ENCODE results near the gene GLCCI1.
"Not testable (repeated sequence)": the region's sequence is repeated elsewhere in the genome, so short reads cannot be mapped to it uniquely, and the experiment has no call there.

GLCCI1 gene

DNA sequence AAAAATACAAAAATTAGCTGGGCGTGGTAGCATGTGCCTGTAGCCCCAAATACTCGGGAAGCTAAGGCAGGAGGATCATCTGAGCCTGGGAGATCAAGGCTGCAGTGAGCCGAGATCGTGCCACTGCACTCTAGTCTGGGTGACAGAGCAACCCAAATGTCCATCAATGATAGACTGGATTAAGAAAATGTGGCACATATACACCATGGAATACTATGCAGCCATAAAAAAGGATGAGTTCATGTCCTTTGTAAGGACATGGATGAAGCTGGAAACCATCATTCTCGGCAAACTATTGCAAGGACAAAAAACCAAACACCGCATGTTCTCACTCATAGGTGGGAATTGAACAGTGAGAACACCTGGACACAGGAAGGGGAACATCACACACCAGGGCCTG is 26.8 kb downstream of the GLCCI1 start:
- H4K5ac ChIP-seq (ENCODE audit: low read length); H3K4ac ChIP-seq (ENCODE audit: low read depth, low read length); H2AK5ac ChIP-seq (ENCODE audit: low read length); H3K18ac ChIP-seq (ENCODE audit: low read length); H2BK5ac ChIP-seq (ENCODE audit: low read length); H3K79me2 ChIP-seq (ENCODE audit: control insufficient read depth, insufficient read depth, low read length); DNase-seq; H3K23ac ChIP-seq (ENCODE audit: low read length); H3K27ac ChIP-seq (ENCODE audit: low read depth, low read length); H3K56ac ChIP-seq (ENCODE audit: low read length); H3K4me2 ChIP-seq (ENCODE audit: low read length); H3K9ac ChIP-seq (ENCODE audit: low read length); H3K4me1 ChIP-seq (ENCODE audit: control insufficient read depth, low read depth, low read length); H2BK15ac ChIP-seq (replicated peaks; ENCODE audit: low read depth); H3K4me3 ChIP-seq (ENCODE audit: low read length); H3K36me3 ChIP-seq (ENCODE audit: control insufficient read depth, insufficient read depth, low read length); H3K27me3 ChIP-seq (ENCODE audit: insufficient read depth, low read length, poor library complexity); H3K79me1 ChIP-seq (ENCODE audit: low read length); H2BK120ac ChIP-seq (ENCODE audit: low read depth, low read length); H4K8ac ChIP-seq (ENCODE audit: low read depth, low read length): not testable (repeated sequence)
- WGBS (ENCODE audit: extremely low coverage, insufficient coverage, low lambda C conversion rate), result no CpG with 5 or more reads among the region's 6 CpGs

DNA sequence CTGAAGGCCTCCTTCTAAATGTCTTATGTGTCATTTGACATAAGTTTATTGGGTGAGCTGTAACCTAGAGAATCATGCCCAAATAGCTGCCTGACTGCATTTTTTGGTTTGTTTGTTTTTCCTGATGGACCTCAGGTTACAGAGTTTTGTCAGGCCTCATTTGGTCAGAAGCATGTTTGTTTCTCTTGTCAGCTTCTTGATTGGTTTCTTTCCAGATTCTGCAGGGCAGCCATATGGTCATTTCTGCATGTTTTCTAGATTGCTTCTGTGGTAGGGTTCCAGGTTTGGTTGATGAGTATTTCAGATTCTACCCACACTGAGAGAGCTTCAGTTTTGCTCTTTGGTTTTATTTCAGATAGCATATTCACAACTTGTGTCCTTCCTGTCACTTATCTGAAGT is 28.0 kb downstream of the GLCCI1 start:
- Histone ChIP-seq H3K56ac (ENCODE audit: low read length) (no peak overlapping the region), H2BK5ac (ENCODE audit: low read length) (no peak overlapping the region), H2BK120ac (ENCODE audit: low read depth, low read length) (no peak overlapping the region), H3K4ac (ENCODE audit: low read depth, low read length) (no peak overlapping the region), H3K27me3 (ENCODE audit: insufficient read depth, low read length, poor library complexity) (no peaks in the 10 kb centered on the region), H2BK15ac (replicated peaks; ENCODE audit: low read depth) (no peak overlapping the region), H2AK5ac (ENCODE audit: low read length) (no peak overlapping the region), H3K23ac (ENCODE audit: low read length) (no peak overlapping the region), H4K5ac (ENCODE audit: low read length) (no peak overlapping the region), H3K36me3 (ENCODE audit: control insufficient read depth, insufficient read depth, low read length) (no peaks in the 10 kb centered on the region), H3K79me1 (ENCODE audit: low read length) (no peaks in the 10 kb centered on the region), H3K27ac (ENCODE audit: low read depth, low read length) (no peak overlapping the region), H4K8ac (ENCODE audit: low read depth, low read length) (no peak overlapping the region), H3K4me2 (ENCODE audit: low read length) (no peak overlapping the region), H3K9ac (ENCODE audit: low read length) (no peak overlapping the region), H3K18ac (ENCODE audit: low read length) (no peak overlapping the region), H3K79me2 (ENCODE audit: control insufficient read depth, insufficient read depth, low read length) (peaks cover 1% of the 10 kb centered on the region), H3K4me1 (ENCODE audit: control insufficient read depth, low read depth, low read length) (no peaks in the 10 kb centered on the region), H3K4me3 (ENCODE audit: low read length) (no peak overlapping the region)
- DNase-seq, result peak; percentile 56

GRCh38 chr7:8000315-8000941 is 31.8 kb downstream of the GLCCI1 start:
- Histone ChIP-seq H3K4me3 (ENCODE audit: low read length) (no peak overlapping the region), H2BK5ac (ENCODE audit: low read length) (no peak overlapping the region), H4K8ac (ENCODE audit: low read depth, low read length) (no peak overlapping the region)

GRCh38 chr7:8003077-8003476 is 34.5 kb downstream of the GLCCI1 start:
- no peaks in the 10 kb centered on the region for H3K4me1 ChIP-seq (ENCODE audit: control insufficient read depth, low read depth, low read length)
- WGBS (ENCODE audit: extremely low coverage, insufficient coverage, low lambda C conversion rate), result no CpG with 5 or more reads among the region's 3 CpGs

More at GRCh38 chr7:8000315-8000941, 31.8 kb downstream of the GLCCI1 start:
- Histone ChIP-seq H4K5ac (ENCODE audit: low read length) (no peak overlapping the region), H3K27ac (ENCODE audit: low read depth, low read length) (no peak overlapping the region), H3K79me2 (ENCODE audit: control insufficient read depth, insufficient read depth, low read length) (no peaks in the 10 kb centered on the region), H3K9ac (ENCODE audit: low read length) (no peak overlapping the region), H3K23ac (ENCODE audit: low read length) (no peak overlapping the region), H3K4ac (ENCODE audit: low read depth, low read length) (no peak overlapping the region), H3K56ac (ENCODE audit: low read length) (no peak overlapping the region), H3K18ac (ENCODE audit: low read length) (no peak overlapping the region), H3K79me1 (ENCODE audit: low read length) (no peaks in the 10 kb centered on the region), H3K36me3 (ENCODE audit: control insufficient read depth, insufficient read depth, low read length) (no peaks in the 10 kb centered on the region), H3K27me3 (ENCODE audit: insufficient read depth, low read length, poor library complexity) (no peaks in the 10 kb centered on the region), H3K4me2 (ENCODE audit: low read length) (no peak overlapping the region), H2BK15ac (replicated peaks; ENCODE audit: low read depth) (no peak overlapping the region), H3K4me1 (ENCODE audit: control insufficient read depth, low read depth, low read length) (no peaks in the 10 kb centered on the region), H2BK120ac (ENCODE audit: low read depth, low read length) (no peak overlapping the region), H2AK5ac (ENCODE audit: low read length) (no peak overlapping the region)
- DNase-seq, result no peak
- WGBS (ENCODE audit: extremely low coverage, insufficient coverage, low lambda C conversion rate), result no CpG with 5 or more reads among the region's 1 CpG

DNA sequence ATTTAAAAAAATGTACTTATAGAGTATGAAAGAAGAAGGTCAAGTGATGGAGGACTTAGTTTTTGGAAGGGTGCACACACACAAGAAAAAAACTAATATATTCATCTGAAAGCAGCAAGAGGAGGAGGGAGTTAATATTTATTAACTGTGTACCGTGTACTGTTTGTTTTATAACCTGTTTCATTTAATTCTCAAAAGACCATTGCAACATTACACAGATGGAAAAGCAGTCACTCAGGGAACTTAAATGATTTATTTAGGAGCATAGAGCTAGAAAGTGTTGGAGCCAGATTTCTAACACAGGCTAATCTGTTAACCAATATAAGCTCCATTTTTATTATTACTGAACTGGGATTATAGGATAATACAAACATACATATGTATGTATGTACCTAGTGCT is 36.7 kb downstream of the GLCCI1 start:
- Histone ChIP-seq H3K56ac (ENCODE audit: low read length) (no peak overlapping the region), H2AK5ac (ENCODE audit: low read length) (no peak overlapping the region), H2BK15ac (replicated peaks; ENCODE audit: low read depth) (no peak overlapping the region), H3K79me2 (ENCODE audit: control insufficient read depth, insufficient read depth, low read length) (no peaks in the 10 kb centered on the region), H3K4me1 (ENCODE audit: control insufficient read depth, low read depth, low read length) (no peaks in the 10 kb centered on the region), H3K23ac (ENCODE audit: low read length) (no peak overlapping the region), H3K36me3 (ENCODE audit: control insufficient read depth, insufficient read depth, low read length) (no peaks in the 10 kb centered on the region), H3K4me3 (ENCODE audit: low read length) (no peak overlapping the region), H2BK120ac (ENCODE audit: low read depth, low read length) (no peak overlapping the region), H2BK5ac (ENCODE audit: low read length) (no peak overlapping the region), H4K8ac (ENCODE audit: low read depth, low read length) (no peak overlapping the region), H3K9ac (ENCODE audit: low read length) (no peak overlapping the region), H3K27me3 (ENCODE audit: insufficient read depth, low read length, poor library complexity) (no peaks in the 10 kb centered on the region), H3K4ac (ENCODE audit: low read depth, low read length) (no peak overlapping the region), H4K5ac (ENCODE audit: low read length) (no peak overlapping the region), H3K4me2 (ENCODE audit: low read length) (no peak overlapping the region), H3K27ac (ENCODE audit: low read depth, low read length) (no peak overlapping the region), H3K79me1 (ENCODE audit: low read length) (no peaks in the 10 kb centered on the region), H3K18ac (ENCODE audit: low read length) (no peak overlapping the region)
- no peak for DNase-seq
- WGBS (ENCODE audit: extremely low coverage, insufficient coverage, low lambda C conversion rate), result no CpG with 5 or more reads among the region's 1 CpG

More at GRCh38 chr7:8003077-8003476, 34.5 kb downstream of the GLCCI1 start:
- no peak overlapping the region for H3K18ac ChIP-seq (ENCODE audit: low read length)
- H4K5ac ChIP-seq (ENCODE audit: low read length), result no peak overlapping the region
- no peak overlapping the region for H4K8ac ChIP-seq (ENCODE audit: low read depth, low read length)
- H3K36me3 ChIP-seq (ENCODE audit: control insufficient read depth, insufficient read depth, low read length), result no peaks in the 10 kb centered on the region
- no peaks in the 10 kb centered on the region for H3K27me3 ChIP-seq (ENCODE audit: insufficient read depth, low read length, poor library complexity)
- no peak overlapping the region for H3K4me3 ChIP-seq (ENCODE audit: low read length)
- no peak overlapping the region for H3K27ac ChIP-seq (ENCODE audit: low read depth, low read length)
- no peak overlapping the region for H3K23ac ChIP-seq (ENCODE audit: low read length)
- DNase-seq, result no peak
- H3K79me1 ChIP-seq (ENCODE audit: low read length), result no peaks in the 10 kb centered on the region
- no peak overlapping the region for H3K56ac ChIP-seq (ENCODE audit: low read length)
- no peak overlapping the region for H3K4ac ChIP-seq (ENCODE audit: low read depth, low read length)
- H2AK5ac ChIP-seq (ENCODE audit: low read length), result no peak overlapping the region
- no peak overlapping the region for H3K4me2 ChIP-seq (ENCODE audit: low read length)
- no peak overlapping the region for H2BK120ac ChIP-seq (ENCODE audit: low read depth, low read length)
- H2BK5ac ChIP-seq (ENCODE audit: low read length), result no peak overlapping the region
- no peaks in the 10 kb centered on the region for H3K79me2 ChIP-seq (ENCODE audit: control insufficient read depth, insufficient read depth, low read length)
- H2BK15ac ChIP-seq (replicated peaks; ENCODE audit: low read depth), result no peak overlapping the region
- no peak overlapping the region for H3K9ac ChIP-seq (ENCODE audit: low read length)

- no peaks in the 10 kb centered on the region for H3K79me1 ChIP-seq (ENCODE audit: low read length)
These were observed 45.8 kb downstream of the GLCCI1 start for GRCh38 chr7:8014399-8014798.

More at GRCh38 chr7:8014399-8014798, 45.8 kb downstream of the GLCCI1 start:
- H3K4me2 ChIP-seq (ENCODE audit: low read length), result no peak overlapping the region
- no peak overlapping the region for H3K56ac ChIP-seq (ENCODE audit: low read length)
- DNase-seq, result no peak
- no peaks in the 10 kb centered on the region for H3K27me3 ChIP-seq (ENCODE audit: insufficient read depth, low read length, poor library complexity)
- no peak overlapping the region for H2BK5ac ChIP-seq (ENCODE audit: low read length)
- H3K4me3 ChIP-seq (ENCODE audit: low read length), result no peak overlapping the region
- H3K36me3 ChIP-seq (ENCODE audit: control insufficient read depth, insufficient read depth, low read length), result no peaks in the 10 kb centered on the region
- no peak overlapping the region for H2BK15ac ChIP-seq (replicated peaks; ENCODE audit: low read depth)
- H3K79me2 ChIP-seq (ENCODE audit: control insufficient read depth, insufficient read depth, low read length), result no peaks in the 10 kb centered on the region
- H3K27ac ChIP-seq (ENCODE audit: low read depth, low read length), result no peak overlapping the region
- no peak overlapping the region for H3K9ac ChIP-seq (ENCODE audit: low read length)
- H2BK120ac ChIP-seq (ENCODE audit: low read depth, low read length), result no peak overlapping the region
- no peak overlapping the region for H4K8ac ChIP-seq (ENCODE audit: low read depth, low read length)
- H3K4ac ChIP-seq (ENCODE audit: low read depth, low read length), result no peak overlapping the region
- no peak overlapping the region for H4K5ac ChIP-seq (ENCODE audit: low read length)
- no peak overlapping the region for H2AK5ac ChIP-seq (ENCODE audit: low read length)
- no peak overlapping the region for H3K18ac ChIP-seq (ENCODE audit: low read length)
- H3K23ac ChIP-seq (ENCODE audit: low read length), result no peak overlapping the region
- no peaks in the 10 kb centered on the region for H3K4me1 ChIP-seq (ENCODE audit: control insufficient read depth, low read depth, low read length)

Data from mesendoderm (in vitro differentiated cells).